ENCODE measurements around the gene SHB.

Gene SHB

DNA sequence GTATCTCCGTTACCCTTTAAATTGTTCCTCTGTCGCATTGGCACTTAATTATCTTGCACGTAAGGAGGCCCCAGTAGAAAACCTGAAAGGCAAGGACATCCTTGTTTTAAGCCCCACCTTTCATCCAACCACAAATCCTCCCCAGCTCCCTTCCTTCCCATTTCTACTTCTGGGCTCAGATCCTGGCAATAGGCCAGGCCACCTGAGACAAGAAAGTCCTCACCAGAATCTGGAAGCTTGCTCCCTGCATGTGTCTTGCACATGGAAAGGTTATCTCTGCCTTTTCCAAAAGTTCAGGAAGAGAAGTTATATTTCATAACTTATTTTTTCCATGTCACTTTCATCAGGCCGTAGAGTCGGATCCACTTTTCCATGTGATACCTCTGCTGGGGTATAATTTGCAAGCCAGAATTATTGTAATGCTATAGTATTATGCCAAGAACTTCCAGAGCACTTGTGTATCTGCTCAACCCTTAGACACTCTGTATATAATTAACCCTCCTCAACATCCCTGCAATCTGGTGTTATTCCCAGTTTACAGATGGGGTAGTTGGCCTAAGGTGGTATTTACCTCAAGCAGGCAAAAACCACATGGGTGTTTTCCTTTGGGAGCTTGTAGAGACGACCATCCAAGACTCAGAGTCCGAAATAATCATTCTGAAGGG lies 2.6 kb upstream of the SHB start:
- DNase-seq (ENCODE audit: low read depth), result no peak
- TF ChIP-seq, protein P1, sequence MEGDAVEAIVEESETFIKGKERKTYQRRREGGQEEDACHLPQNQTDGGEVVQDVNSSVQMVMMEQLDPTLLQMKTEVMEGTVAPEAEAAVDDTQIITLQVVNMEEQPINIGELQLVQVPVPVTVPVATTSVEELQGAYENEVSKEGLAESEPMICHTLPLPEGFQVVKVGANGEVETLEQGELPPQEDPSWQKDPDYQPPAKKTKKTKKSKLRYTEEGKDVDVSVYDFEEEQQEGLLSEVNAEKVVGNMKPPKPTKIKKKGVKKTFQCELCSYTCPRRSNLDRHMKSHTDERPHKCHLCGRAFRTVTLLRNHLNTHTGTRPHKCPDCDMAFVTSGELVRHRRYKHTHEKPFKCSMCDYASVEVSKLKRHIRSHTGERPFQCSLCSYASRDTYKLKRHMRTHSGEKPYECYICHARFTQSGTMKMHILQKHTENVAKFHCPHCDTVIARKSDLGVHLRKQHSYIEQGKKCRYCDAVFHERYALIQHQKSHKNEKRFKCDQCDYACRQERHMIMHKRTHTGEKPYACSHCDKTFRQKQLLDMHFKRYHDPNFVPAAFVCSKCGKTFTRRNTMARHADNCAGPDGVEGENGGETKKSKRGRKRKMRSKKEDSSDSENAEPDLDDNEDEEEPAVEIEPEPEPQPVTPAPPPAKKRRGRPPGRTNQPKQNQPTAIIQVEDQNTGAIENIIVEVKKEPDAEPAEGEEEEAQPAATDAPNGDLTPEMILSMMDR (conservative IDR thresholded peaks at IDR 0.05; ENCODE audit: low read length), result no peak

DNA sequence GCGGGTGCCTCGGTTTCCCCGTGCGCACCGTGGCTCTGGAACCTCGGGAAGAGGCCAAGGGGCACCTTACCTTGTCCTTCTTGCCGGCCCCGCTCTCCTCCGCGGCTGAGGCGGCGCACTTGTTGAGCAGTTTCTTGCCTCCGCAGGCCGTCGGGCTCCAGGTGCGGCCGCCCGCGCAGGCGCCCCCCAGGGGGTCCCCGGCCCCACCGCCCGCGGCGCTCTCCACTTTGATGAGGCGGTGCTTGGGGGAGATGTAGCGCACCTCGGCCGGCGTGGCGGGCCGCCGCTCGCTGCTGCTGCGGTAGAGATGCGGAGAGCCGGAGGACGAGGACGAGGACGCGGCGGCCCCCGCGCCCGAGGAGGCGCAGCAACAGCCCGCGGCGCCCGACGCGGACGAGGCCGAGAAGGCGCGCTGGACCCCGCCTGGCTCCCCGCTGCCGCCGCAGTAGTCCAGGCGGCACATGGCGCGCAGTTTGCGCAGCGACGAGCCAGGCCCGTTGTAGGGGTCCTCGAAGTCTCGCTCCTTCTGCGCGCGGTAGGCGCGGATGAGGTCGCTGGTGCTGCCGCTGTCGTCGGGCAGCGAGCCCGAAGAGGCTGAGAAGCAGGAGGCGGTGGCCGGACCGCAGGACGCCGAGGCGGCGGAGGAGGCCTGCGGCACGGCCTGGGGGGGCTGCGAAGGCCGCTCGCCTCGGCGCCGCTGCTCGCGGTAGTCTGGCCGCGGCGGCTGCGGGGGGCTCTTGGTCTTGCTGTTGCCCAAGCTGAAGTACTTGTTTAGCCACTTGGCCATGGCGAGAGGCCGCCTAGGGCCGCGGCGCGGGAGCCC lies 957 bp downstream of the SHB start:
- H3K4me3 ChIP-seq (ENCODE audit: low read length), result peak overlapping the region; percentile 86
- TF ChIP-seq, protein P1 (conservative IDR thresholded peaks at IDR 0.05; ENCODE audit: low read length), result no peak
- DNase-seq (ENCODE audit: low read depth), result no peak

More for the DNA sequence above, 2.6 kb upstream of the SHB start:
- H3K4me3 ChIP-seq (ENCODE audit: low read length), result no peak overlapping the region

DNA sequence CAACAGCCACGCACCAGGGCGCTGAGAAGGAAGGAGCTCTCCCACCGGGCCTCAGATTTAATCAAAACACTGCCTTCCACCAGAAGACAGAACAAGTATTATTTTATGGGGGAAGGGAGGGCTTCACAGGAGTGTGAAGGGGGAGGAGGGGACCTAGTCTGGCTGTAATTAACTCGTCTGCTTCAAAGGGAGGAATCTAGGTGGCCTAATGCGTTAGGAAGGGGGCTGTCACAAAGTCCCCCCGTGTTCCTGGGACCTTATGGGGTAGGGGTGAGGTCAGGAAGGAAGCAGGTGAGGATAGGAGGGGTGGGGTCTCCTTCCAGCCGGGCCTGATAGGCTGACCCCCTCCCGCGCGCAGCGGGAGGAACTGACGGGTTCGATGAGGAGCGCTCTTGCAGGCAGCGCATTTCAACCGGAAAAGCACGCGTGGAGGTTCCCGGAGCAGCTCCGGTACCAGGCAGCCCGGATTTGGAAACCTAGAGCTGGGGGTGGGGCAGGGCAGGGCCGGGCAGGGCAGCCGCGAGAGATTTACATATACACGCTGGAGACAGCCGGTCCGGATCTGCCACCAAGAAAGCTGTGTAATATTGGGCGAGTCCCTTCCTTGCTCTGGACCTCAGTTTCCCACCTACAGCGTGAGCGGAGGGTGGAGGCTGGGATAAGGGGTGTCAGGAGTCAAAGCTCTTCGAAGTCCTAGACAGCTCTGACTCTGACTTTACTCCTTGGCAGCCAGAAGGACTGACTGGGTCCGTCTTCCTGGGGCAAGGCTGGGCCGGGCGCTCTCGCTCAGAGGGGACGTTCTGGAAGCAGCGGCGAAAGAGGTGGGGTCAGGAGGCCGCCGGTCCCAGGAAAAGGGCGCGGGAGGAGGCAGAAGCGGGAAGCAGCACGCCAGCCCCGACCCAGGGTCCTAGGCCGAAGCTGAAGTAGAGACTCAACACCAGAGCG lies 1.8 kb downstream of the SHB start:
- H3K4me3 ChIP-seq (ENCODE audit: low read length), result peak overlapping the region; percentile 86
- peak; percentile 40 for DNase-seq (ENCODE audit: low read depth)
- TF ChIP-seq, protein P1 (conservative IDR thresholded peaks at IDR 0.05; ENCODE audit: low read length), result no peak

DNA sequence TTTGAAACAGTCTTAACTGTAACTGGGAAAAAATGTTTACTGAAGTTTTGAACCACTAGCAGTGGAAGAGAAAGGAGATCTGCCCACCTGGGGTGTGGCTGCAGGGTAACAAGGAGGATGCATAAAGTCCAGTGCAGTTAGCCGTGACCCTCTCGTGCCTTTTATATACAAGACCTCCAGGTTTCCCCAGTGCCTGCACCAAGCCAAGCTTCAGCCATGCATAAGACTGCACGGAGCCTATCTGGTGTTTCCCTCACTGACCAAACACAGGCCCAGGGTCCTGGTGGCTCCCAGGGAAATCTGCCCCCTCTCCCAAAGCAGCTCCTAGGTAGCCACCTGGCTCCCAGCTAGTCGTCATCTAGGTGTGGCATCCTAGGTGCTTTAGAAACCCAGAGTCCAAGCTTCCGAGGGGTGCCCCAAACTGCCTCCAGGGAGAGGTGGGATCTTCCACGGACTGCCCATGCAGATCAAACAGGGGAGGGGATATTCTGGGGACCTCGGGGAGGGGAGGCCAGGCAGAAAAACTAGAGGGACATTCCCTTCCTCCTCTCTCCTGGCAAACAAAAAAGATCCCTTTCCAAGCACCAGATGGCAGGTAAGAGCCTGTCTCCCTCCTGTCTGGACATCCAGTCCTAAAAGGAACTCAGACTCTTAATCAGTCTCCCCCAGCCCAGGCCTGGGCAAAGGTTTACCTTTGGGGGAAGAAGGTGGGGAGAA lies 2.7 kb downstream of the SHB start:
- H3K4me3 ChIP-seq (ENCODE audit: low read length), result peak overlapping the region; percentile 86
- no peak for DNase-seq (ENCODE audit: low read depth)
- TF ChIP-seq, protein P1 (conservative IDR thresholded peaks at IDR 0.05; ENCODE audit: low read length), result peak; percentile 23

- H3K4me3 ChIP-seq (ENCODE audit: low read length), result peak overlapping the region; percentile 86
- no peak for DNase-seq (ENCODE audit: low read depth)
- TF ChIP-seq, protein P1 (conservative IDR thresholded peaks at IDR 0.05; ENCODE audit: low read length), result no peak
These were observed 3.5 kb downstream of the SHB start for GRCh38 chr9:38065369-38066075.

DNA sequence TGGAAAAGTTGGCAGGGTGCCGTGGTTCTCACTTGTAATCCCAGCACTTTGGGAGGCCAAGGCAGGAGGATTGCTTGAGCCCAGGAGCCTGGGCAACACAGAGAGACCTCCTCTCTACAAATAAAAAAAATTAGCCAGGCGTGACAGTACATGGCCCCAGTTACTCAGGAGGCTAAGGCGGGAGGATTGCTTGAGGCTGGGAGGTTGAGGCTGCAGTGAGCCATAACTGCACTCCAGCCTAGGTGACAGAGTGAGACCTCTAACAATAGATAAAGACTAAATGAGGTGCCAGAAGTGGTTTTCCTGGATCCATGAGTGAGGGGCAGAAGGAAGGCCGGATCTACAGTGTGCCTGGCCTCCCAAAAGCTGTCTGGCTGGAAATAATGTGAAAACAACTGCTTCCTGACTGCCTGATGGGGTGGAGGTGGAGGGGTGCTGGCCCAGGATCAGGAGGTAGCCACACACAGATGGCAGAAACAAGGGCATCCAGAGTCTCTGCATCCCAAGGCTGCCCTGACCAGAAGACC lies 4.1 kb downstream of the SHB start:
- TF ChIP-seq, protein P1 (conservative IDR thresholded peaks at IDR 0.05; ENCODE audit: low read length), result no peak
- DNase-seq (ENCODE audit: low read depth), result no peak
- 0 out of 2 replicates have a peak overlapping the region, but pooled peaks have one; percentile 3 for H3K4me3 ChIP-seq (ENCODE audit: low read length)

Data from AG10803 (cell line).